OCI-LY7 (cell line): ENCODE results near the gene ST6GALNAC2.

Experiments
- EZH2phosphoT487 ChIP-seq: fragments of 200-600 bp; sonication (generic); IDR thresholded peaks from 2 replicates; pipeline ENCODE4 v1.6.1; 2018; ENCODE audit warnings: low read depth, borderline replicate concordance, mild to moderate bottlenecking, mixed run types, antibody characterized with exemption, low read length, moderate library complexity, mixed read lengths
- TF ChIP-seq, protein P1 (sequence below): fragments of 200-600 bp; sonication (generic); conservative IDR thresholded peaks from 2 replicates; pipeline ENCODE4 v1.5.1; 2014; ENCODE audit warnings: mild to moderate bottlenecking, antibody characterized with exemption, low read length, moderate library complexity, mixed read lengths

DNA sequence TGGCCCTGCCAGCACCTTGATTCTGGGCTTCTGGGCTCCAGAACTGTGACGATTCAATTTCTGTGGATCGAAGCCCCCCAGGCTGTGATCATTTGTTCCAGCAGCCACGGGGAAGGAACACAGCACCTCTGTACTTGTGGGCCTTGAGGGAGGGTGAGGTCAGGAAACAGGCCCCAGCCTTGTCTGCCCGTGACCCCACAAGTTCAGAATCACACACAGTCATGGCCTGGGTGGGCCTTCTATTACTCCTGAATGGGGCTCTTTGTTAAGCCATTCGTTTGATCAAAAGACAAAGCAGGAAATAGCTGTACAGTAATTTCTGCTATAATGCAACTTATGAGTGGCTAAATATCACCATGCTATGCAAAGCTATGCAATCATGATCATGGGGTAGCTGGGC, 10.1 kb downstream of the ST6GALNAC2 start:
- TF ChIP-seq, protein P1, sequence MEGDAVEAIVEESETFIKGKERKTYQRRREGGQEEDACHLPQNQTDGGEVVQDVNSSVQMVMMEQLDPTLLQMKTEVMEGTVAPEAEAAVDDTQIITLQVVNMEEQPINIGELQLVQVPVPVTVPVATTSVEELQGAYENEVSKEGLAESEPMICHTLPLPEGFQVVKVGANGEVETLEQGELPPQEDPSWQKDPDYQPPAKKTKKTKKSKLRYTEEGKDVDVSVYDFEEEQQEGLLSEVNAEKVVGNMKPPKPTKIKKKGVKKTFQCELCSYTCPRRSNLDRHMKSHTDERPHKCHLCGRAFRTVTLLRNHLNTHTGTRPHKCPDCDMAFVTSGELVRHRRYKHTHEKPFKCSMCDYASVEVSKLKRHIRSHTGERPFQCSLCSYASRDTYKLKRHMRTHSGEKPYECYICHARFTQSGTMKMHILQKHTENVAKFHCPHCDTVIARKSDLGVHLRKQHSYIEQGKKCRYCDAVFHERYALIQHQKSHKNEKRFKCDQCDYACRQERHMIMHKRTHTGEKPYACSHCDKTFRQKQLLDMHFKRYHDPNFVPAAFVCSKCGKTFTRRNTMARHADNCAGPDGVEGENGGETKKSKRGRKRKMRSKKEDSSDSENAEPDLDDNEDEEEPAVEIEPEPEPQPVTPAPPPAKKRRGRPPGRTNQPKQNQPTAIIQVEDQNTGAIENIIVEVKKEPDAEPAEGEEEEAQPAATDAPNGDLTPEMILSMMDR, result no peak
- TF ChIP-seq EZH2phosphoT487, result no peak
